ENCODE results near the gene MYL7. TPM values are rescaled to one million over a fixed set of nuclear protein-coding genes. Genes with fewer than 3 reads are reported as not detected.
A peak's percentile ranks its signal among the peaks of the same experiment; 100 is the strongest.

MYL7 gene
- total RNA-seq, 2 donors from 2014 or later = 1.4 TPM; not detected in 1

DNA sequence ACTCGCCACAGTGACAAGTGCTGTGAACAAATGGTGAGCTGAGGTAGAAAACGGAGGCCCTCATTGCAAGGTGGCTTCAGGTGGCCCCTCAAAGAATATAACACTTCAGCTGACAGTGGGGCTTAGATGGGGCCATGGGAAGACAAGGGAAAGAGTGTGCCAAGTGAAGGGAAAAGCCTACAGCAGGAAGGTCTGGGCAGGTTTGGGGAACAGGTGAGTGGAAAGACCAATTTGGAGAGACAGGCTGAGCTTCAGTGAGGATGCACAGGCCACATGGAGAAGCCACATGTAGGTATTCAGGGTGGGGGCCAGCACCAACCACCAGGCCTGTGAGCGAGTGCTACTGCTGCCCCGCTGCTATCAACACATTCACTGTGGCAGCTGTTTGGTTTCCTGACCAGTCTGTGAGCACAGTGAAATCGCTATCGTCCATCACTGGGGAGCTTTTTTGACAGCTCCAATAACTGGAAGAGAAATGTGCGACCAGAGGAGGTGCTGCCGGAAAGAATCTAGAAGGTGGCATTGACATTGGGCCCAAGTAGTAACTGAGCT, 21.2 kb downstream of the MYL7 start:
- intact Hi-C loops (cut with DNase I) = no loop called here
- DNase-seq (ENCODE audit: low spot score) = no peak

DNA sequence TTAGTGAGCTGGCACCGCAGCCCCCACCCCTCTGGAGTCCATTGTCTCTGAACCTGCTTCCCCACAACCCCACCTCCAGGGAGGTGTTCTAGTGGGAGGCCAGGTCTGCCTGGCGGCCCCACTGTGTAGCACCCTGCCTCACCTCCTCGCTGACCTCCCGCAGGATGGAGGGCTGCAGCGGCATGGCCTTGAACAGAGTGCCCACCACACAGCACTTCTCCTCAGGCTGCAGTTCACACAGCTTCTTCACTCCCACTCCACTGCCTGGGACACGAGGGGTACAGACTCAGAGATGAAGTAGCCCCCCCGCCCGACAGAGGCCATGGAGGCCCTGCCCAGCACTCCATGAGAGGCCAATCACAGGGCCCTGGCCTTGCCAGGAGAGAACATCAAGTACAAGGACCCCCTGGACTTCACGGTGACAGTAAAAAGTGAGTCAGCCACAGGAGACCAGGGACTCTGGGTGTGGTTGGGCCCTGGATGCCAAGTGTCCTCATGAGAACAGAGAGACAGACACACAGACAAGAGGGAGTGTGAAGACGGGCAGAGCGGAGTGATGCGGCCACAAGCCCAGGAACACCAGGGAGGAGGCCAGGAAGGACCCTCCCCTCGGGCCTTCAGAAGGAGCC, 23.2 kb downstream of the MYL7 start:
- intact Hi-C loops (cut with DNase I) = no loop called here
- no peak for DNase-seq (ENCODE audit: low spot score)

DNA sequence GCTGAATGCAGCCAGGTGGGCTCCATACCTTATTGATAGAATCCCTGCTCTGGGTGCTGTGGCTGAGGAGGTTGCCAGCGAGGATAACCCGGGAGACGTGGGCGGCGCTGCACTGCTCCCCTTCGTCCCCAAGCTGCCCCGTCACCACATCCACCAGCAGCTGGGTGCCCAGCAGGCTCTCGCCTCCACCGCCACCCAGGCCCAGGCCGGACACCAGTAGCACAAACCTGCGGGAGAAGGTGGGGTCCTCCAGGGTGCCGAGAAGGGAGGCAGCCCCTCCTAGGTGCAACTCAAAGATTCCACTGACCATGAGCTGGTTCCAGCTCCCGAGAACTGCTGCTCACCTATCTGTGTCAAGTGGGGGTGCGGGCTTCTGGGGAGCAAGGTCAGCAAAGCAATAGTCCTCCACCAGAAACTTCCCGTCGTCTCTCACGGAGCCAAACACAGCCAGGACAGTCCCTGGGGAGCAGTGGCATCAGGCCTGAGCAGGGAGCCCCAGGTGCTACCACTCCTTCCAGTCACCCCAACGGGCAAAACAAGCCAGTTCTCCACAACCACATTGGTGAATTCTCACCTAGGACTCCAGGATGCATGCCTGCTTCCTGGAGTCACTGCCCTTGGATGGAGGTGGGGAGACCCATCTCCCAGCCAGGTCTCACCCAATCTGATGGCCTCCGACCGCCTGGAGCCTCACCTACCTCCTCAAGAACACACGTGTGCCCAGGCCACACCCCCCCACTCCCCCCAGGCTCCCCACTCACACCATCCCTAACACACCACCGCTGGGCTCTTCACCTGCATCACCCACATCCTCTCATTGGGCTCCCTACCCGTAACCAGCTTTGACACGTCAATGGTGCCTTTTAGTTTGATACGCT, 24.1 kb downstream of the MYL7 start:
- intact Hi-C loops (cut with DNase I) = no loop called here
- DNase-seq (ENCODE audit: low spot score) = no peak

DNA sequence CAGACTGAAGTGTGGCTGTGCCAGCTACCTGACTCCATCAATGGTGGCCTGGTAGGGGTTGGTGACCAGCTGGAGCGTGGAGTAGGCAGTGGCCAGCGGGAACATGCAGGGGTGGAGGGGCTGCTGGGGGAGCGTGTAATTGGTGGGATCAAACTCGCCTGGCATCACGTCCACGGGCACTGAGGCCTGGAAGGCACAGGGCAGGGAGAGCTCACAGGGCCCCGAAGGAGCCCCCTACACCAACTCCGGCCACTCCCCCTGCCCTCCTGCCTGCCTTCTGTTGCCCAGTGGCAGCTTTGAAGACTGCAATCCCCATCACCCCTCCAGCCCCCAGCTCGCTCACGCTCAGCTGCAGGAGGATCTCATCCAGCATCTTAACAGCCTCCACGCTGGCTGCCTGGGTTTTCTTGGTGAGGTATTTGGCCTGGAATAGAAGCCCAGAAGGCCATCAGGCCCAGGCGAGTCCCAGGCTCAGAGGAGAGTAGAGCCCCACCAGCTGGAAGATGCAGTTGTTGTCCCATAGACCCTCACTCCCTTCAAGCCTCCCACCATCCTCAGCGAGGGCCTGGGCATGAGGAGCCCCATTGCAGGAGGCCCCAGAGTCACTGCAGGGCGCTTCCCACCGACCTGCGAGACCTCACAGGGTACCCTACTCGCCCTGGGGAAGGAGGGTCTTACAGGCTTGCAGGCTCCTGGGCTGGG, 24.9 kb downstream of the MYL7 start:
- intact Hi-C loops (cut with DNase I) = no loop called here
- no peak for DNase-seq (ENCODE audit: low spot score)

DNA sequence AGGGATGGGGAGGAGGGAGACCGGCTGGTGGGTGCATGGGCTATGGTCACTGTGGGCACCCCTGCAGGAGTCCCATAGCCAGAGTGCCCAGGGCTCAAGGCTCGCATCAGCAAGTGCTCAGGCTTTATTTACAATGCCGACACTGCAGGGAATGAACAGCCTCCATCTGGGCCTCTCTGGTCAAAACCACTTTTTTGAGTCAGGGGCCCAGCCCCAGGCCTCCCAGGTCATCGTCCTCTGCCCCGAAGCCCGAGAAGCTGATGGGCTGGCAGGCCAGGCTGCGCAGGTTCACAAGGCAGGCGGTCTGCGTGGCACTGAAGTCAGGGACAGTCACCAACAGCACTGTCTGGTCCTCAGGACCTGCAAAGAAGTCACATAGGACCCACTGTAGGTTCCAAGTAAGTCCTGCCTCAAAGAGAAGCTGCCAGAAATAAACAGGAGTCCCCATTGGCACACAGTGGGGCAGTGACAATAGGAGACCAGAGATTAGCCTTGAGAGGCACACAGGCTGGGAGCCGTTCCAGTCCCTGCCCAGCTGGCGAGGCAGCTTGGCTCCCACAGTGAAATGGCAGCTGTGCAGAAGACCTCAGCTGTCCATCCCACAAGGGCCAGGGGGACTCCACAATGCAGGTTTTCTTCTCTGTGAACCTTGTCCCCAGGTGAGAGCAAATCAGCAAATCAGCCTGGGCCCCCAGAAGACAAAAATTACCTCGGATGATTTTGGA, 26.4 kb downstream of the MYL7 start:
- intact Hi-C loops (cut with DNase I) = loop anchor here (5.0 kb wide), 1 partner anchor 37 kb away; no protein-coding TSS in a partner anchor
- no peak for DNase-seq (ENCODE audit: low spot score)

DNA sequence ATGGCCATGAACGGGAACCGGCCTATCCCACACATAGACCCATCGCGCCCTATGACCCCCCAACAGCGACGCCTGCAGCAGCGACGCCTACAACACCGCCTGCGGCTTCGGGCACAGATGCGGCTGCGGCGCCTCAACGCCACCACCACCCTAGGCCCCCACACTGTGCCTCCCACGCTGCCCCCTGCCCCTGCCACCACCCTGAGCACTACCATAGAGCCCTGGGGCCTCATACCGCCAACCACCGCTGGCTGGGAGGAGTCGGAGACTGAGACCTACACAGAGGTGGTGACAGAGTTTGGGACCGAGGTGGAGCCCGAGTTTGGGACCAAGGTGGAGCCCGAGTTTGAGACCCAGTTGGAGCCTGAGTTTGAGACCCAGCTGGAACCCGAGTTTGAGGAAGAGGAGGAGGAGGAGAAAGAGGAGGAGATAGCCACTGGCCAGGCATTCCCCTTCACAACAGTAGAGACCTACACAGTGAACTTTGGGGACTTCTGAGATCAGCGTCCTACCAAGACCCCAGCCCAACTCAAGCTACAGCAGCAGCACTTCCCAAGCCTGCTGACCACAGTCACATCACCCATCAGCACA, 27.3 kb downstream of the MYL7 start:
- intact Hi-C loops (cut with DNase I) = loop anchor here (5.0 kb wide), 1 partner anchor 37 kb away; no protein-coding TSS in a partner anchor
- no peak for DNase-seq (ENCODE audit: low spot score)

DNA sequence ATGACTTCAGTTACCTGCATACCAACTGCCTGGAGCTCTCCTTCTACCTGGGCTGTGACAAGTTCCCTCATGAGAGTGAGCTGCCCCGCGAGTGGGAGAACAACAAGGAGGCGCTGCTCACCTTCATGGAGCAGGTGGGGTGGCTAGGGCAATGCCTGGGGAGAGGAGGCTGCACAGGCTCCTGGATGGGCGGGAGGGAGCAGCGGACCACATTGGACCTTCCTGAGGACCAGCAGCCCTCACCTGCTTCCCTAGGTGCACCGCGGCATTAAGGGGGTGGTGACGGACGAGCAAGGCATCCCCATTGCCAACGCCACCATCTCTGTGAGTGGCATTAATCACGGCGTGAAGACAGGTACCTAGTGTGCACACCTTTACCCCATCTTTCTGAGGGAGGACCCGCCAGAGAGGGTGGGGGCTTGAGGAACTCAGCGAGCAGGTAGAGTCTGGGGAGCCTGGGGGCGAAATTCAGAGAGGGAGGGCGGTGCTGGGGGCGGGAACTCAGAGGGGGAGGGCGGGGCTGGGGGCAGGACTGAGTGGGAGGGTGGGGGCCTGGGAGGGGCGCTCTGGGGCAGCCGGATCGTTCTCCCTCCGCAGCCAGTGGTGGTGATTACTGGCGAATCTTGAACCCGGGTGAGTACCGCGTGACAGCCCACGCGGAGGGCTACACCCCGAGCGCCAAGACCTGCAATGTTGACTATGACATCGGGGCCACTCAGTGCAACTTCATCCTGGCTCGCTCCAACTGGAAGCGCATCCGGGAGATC, 28.0 kb downstream of the MYL7 start:
- DNase-seq (ENCODE audit: low spot score) = no peak
- intact Hi-C loops (cut with DNase I) = loop anchor here (5.0 kb wide), 1 partner anchor 36 kb away; no protein-coding TSS in a partner anchor

- peak; percentile 86 for DNase-seq (ENCODE audit: low spot score)
Observed at GRCh38 chr7:44112231-44112996, 28.7 kb downstream of the MYL7 start.

DNA sequence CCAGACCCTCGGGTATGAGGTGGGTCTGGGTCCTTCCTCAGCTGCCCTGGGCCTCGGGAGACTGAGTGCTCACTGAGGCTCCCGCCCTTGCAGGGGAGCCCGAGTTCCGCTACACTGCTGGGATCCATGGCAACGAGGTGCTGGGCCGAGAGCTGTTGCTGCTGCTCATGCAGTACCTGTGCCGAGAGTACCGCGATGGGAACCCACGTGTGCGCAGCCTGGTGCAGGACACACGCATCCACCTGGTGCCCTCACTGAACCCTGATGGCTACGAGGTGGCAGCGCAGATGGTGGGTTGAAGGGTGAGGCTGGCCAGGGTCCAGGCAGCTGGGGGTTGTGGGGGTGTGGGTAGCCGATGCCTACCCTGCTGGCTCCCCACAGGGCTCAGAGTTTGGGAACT, 29.4 kb downstream of the MYL7 start:
- DNase-seq (ENCODE audit: low spot score) = no peak
- intact Hi-C loops (cut with DNase I) = loop anchor here (5.0 kb wide), 1 partner anchor 34 kb away; no protein-coding TSS in a partner anchor

More at GRCh38 chr7:44112231-44112996, 28.7 kb downstream of the MYL7 start:
- intact Hi-C loops (cut with DNase I) = loop anchor here (5.0 kb wide), 1 partner anchor 35 kb away; no protein-coding TSS in a partner anchor

DNA sequence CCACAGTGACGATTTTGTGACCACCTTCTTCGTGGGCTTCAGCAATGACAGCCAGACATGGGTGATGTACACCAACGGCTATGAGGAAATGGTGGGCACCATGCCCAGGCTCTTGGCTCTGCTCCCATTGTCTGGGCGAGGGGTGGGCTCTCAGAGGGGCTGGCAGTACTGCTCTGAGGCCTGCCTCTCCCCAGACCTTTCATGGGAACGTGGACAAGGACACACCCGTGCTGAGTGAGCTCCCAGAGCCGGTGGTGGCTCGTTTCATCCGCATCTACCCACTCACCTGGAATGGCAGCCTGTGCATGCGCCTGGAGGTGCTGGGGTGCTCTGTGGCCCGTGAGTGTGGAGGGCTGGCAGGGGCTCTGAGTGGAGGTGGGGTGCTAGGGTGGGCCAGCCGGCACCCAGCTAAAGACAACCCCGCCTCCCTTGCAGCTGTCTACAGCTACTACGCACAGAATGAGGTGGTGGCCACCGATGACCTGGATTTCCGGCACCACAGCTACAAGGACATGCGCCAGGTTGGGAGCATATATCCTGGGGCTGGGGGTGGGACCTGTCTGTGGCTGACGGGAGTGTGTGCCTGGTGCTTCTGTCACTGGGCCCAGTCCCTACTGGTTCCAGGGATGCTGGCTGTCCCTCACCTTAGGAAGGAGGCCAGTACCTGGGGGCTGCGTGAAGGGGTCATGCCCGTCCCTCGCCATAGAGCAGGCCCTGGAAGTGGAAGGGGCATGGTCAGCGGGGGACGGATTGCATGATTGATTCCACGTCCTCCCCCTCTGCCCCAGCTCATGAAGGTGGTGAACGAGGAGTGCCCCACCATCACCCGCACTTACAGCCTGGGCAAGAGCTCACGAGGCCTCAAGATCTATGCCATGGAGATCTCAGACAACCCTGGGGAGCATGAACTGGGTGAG, 30.2 kb downstream of the MYL7 start:
- DNase-seq (ENCODE audit: low spot score) = no peak
- intact Hi-C loops (cut with DNase I) = loop anchor here (5.0 kb wide), 1 partner anchor 34 kb away; no protein-coding TSS in a partner anchor

DNA sequence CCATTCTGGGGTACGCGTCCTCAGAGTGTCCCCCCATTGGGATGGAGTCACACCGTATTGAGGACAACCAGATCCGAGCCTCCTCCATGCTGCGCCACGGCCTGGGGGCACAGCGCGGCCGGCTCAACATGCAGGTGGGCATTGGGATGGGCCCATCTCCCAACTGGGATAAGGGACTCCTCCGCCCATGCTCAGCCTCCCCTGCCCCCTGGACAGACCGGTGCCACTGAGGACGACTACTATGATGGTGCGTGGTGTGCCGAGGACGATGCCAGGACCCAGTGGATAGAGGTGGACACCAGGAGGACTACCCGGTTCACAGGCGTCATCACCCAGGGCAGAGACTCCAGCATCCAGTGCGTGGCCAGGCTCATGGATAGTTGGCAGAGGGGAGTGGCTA, 31.1 kb downstream of the MYL7 start:
- no peak for DNase-seq (ENCODE audit: low spot score)
- intact Hi-C loops (cut with DNase I) = loop anchor here (5.0 kb wide), 1 partner anchor 33 kb away; no protein-coding TSS in a partner anchor

DNA sequence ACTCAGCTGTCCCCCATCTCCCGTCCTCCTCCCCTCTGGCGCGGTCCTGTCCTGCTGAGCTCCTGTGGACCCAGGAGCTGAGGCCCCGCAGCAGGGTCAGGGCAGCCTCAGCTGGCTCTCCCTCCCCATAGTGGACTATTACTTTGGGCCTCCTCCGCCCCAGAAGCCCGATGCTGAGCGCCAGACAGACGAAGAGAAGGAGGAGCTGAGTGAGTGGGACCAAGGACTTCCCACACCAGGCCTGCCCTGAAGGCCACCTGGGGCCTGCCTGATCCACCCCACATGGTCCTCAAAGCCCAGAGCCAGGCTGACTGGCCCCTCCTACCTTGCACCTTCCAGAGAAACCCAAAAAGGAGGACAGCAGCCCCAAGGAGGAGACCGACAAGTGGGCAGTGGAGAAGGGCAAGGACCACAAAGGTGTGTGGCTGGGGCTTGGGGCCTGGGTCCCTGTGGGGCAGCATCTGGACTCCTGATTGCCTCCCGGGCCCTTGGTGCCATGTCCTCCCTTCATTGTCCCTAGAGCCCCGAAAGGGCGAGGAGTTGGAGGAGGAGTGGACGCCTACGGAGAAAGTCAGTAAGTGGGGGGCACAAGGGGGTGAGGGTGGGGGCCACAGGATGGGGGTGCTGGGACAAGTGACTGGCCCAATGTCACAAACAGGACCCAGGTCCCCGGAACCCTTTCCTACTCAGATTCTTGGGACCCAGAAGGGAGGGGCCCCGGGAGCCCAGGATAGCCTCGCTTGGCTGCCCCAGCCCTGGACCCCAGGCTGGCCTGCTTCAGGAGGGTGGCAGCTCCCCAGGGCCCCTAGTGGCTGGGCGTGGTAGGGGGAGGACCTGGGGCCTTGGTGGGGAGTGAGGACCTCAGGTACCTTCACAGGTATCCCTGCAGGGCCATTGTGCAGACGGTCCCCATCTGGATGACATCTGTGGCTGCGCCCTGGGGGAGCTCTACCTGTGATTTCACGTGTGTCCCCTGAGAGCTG, 32.1 kb downstream of the MYL7 start:
- peak; percentile 80 for DNase-seq (ENCODE audit: low spot score)
- intact Hi-C loops (cut with DNase I) = no loop called here

DNA sequence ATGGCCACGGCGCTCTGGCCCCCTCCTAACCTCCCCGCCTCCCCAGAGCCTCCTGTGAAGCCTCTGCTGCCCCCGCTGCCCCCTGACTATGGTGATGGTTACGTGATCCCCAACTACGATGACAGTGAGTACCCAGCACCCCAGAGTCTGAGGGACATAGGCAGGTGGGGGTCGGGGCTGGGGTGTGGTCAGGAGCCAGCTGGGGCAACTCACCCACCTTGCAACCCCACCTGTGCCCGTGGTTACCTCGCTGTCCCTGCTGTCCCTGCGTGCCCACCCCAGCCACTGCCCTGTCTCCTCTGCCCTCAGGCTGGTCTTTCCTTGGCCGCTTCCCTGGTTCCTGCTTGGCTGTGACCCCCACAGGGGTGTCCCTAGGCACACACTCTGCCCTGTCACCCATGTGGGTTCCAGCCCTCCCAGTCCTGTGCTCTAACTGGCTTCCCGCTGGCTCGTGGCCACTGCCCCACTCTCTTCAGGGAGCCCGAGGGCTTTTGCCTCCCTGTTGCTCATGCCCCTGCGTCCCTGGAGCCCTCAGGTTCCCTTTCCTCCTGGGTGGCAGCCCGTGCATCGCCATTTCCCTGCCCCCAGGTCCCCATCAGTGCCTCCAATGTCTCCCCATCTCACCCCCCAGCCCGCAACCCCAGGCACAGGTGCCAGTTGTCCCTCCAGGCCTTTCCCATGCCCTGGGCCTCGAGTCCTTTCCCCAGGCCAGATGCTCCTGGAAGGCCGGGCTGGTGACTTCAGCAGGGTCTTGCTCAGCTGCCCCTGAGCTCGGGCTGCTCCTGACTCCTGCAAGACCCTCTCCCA, 33.0 kb downstream of the MYL7 start:
- intact Hi-C loops (cut with DNase I) = no loop called here
- DNase-seq (ENCODE audit: low spot score) = no peak

Data from posterior vena cava (tissue), 2 donors.